K562 (cell line): ENCODE measurements around the gene CIAPIN1. TPM values are rescaled to one million over a fixed set of nuclear protein-coding genes. Genes with fewer than 3 reads are reported as not detected.

Source experiments
- ATF4 ChIP-seq: fragments of 450-650 bp; formaldehyde crosslinking; IDR thresholded peaks from 2 replicates; pipeline ENCODE4 v1.4.0; 2022; ENCODE audit warnings: mild to moderate bottlenecking, moderate library complexity
- CBX3 ChIP-seq, 2 experiments: IDR thresholded peaks; 1 replicate in 1 of 2; 2 replicates in 1 of 2; pipeline ENCODE4 v1.6.1; 2012; ENCODE audit warnings: inconsistent platforms in 2 of 2, low read length in 2 of 2, borderline replicate concordance in 1 of 2, control low read depth in 1 of 2
- CHD4 ChIP-seq: fragments of 200-600 bp; sonication (generic); IDR thresholded peaks from 3 replicates; pipeline ENCODE4 v1.6.1; 2012; ENCODE audit warnings: low read depth, mild to moderate bottlenecking, mixed read lengths, low read length, inconsistent platforms; ENCODE audit not compliant: insufficient read depth, insufficient replicate concordance, poor library complexity, severe bottlenecking
- CREB1 ChIP-seq, 2 experiments: sonication (generic) in 1 of 2; formaldehyde crosslinking in 1 of 2; IDR thresholded peaks; 2 replicates each; pipeline versions ENCODE4 v1.6.1 to v1.8.0; 2012 to 2022; ENCODE audit warnings: inconsistent platforms in 1 of 2, mild to moderate bottlenecking in 1 of 2, missing genetic modification reagents in 1 of 2, moderate library complexity in 1 of 2
- CSDE1 ChIP-seq, 2 experiments: fragments of 450-650 bp; IDR thresholded peaks; 2 replicates each; pipeline ENCODE4 v1.6.1; 2016; ENCODE audit warnings: mild to moderate bottlenecking in 1 of 2
- FOXA1 ChIP-seq: fragments of 450-650 bp; IDR thresholded peaks from 2 replicates; pipeline ENCODE4 v1.6.1; 2016; ENCODE audit warnings: mild to moderate bottlenecking, borderline replicate concordance
- JUND ChIP-seq, 2 experiments: IDR thresholded peaks; 2 replicates in 1 of 2; 3 replicates in 1 of 2; pipeline ENCODE4 v1.6.1; 2011; ENCODE audit warnings: borderline replicate concordance in 2 of 2, low read depth in 2 of 2, low read length in 2 of 2, improper control_type of control experiment in 1 of 2, missing biosample characterization in 1 of 2, missing genetic modification characterization in 1 of 2, missing genetic modification reagents in 1 of 2
- MAFF ChIP-seq: IDR thresholded peaks from 2 replicates; pipeline ENCODE4 v1.6.1; 2012; ENCODE audit warnings: low read length, improper control_type of control experiment
- MYC ChIP-seq, 2 experiments: fragments of 250-450 bp in 1 of 2; sonication (Bioruptor Pico) in 1 of 2; IDR thresholded peaks; 2 replicates each; pipeline versions ENCODE4 v1.5.1 to v1.6.1; 2012 to 2021; ENCODE audit warnings: low read depth in 2 of 2, borderline replicate concordance in 1 of 2, improper control_type of control experiment in 1 of 2, low read length in 1 of 2, mild to moderate bottlenecking in 1 of 2, moderate library complexity in 1 of 2
- SIN3A ChIP-seq, 2 experiments: fragments of 150-350 bp in 1 of 2; IDR thresholded peaks; 2 replicates each; pipeline ENCODE4 v1.6.1; 2011 to 2016; ENCODE audit warnings: borderline replicate concordance in 2 of 2, low read depth in 2 of 2, low read length in 2 of 2, mild to moderate bottlenecking in 2 of 2, moderate library complexity in 2 of 2; ENCODE audit not compliant: control insufficient read depth in 1 of 2
- SP2 ChIP-seq: IDR thresholded peaks from 2 replicates; pipeline ENCODE4 v1.6.1; 2011; ENCODE audit warnings: mild to moderate bottlenecking, low read depth, low read length, moderate library complexity; ENCODE audit not compliant: poor library complexity, severe bottlenecking; ENCODE audit errors: extremely low read depth
- SRF ChIP-seq, 2 experiments: fragments of 250-450, 450-650 bp in 1 of 2; sonication (Bioruptor Pico) in 1 of 2; sonication (generic) in 1 of 2; formaldehyde crosslinking; IDR thresholded peaks; 2 replicates each; pipeline versions ENCODE4 v1.5.0 to v1.5.1; 2020 to 2022; ENCODE audit warnings: mild to moderate bottlenecking in 1 of 2, missing genetic modification reagents in 1 of 2
- polyA plus RNA-seq, 8 experiments: library from polyadenylated mRNA; depleted of rRNA in 4 of 8; stranded (reverse) in 5 of 8; unstranded in 3 of 8; fragments of >200 nt; fragmentation: Nextera tagmentation in 2 of 8; fragmentation: Illumina TruSeq in 1 of 8; extraction: Ambion mirVana in 2 of 8; extraction: Trizol in 1 of 8; gene quantifications; 2 replicates each; pipeline versions ENCODE4 v1.2.1 to v1.2.3, GENCODE V29; 2011 to 2014; ENCODE audit warnings: inconsistent platforms in 1 of 8, missing spikeins in 1 of 8
- total RNA-seq, 7 experiments: library from RNA; depleted of rRNA in 6 of 7; stranded (reverse); fragments of >200 nt in 6 of 7; fragmentation: Illumina TruSeq in 2 of 7; extraction: Trizol in 2 of 7; gene quantifications; 2 replicates each; pipeline versions ENCODE4 v1.2.1 to v1.2.3, GENCODE V29; 2011 to 2021; ENCODE audit warnings: low replicate concordance in 1 of 7
- TF ChIP-seq, protein P1 (sequence below): fragments of 450-650 bp; IDR thresholded peaks from 2 replicates; pipeline ENCODE4 v1.6.1; 2016; ENCODE audit warnings: antibody characterized with exemption
- TF ChIP-seq, protein P2 (sequence below): fragments of 450-650 bp; IDR thresholded peaks from 2 replicates; pipeline ENCODE4 v1.6.1; 2018; ENCODE audit not compliant: partially characterized antibody
- TF ChIP-seq, protein P3 (sequence below): fragments of 250-450 bp; sonication (Bioruptor Pico); IDR thresholded peaks from 2 replicates; pipeline ENCODE4 v1.8.0; 2022; ENCODE audit warnings: moderate library complexity, mild to moderate bottlenecking, inconsistent platforms

Gene CIAPIN1
- total and polyA plus RNA-seq, 9 of the 15 experiments (the other 6 are each of a cell fraction or from before 2014, with no cell fraction given) = 71.8 to 263 (median 95.7) TPM

DNA sequence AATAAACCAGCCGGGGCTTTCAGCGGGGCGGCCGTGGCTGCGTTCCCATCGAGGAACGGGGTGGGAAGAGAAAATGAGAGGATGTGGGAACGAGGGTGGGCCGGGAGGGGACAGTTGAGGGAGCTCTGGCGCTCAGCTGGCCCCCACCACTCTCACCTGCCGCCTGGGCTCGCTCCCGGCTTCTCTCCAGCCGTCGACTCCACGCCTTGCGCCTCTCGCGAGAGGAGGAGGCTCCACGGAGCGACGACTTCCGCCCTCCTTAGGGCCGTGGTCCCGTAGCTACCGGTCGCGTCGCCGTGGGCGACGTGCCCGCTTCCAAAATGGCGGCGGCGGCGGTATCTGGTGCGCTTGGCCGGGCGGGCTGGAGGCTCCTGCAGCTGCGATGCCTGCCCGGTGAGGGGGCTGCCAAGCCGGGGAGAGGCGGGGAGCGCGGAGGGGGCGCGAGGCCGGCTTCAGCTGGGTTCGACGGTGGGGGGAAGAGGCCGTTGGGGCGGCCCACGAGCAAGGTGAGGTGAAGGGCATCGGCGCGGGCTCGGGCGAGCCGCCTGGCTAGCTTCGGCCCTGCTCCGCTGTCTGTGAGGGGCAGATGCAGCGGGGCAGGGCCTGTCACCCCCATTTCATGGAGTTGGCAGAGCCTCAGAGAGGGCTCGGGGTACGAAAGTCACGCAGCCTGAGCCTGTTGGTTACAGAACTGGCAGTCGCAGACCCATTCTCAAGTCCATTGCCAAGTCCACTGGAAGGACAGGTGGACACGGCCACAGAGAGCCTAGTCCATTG lies at the start of gene CIAPIN1, which contains the start of gene COQ9 (continued):
- TF ChIP-seq, protein P1, sequence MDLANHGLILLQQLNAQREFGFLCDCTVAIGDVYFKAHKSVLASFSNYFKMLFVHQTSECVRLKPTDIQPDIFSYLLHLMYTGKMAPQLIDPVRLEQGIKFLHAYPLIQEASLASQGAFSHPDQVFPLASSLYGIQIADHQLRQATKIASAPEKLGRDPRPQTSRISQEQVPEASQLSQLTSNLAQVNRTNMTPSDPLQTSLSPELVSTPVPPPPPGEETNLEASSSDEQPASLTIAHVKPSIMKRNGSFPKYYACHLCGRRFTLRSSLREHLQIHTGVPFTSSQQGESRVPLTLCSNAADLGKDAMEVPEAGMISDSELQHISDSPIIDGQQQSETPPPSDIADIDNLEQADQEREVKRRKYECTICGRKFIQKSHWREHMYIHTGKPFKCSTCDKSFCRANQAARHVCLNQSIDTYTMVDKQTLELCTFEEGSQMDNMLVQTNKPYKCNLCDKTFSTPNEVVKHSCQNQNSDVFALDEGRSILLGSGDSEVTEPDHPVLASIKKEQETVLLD = peak; percentile 91
- TF ChIP-seq CREB1 (IDR thresholded peaks at IDR 0.05) = peak; percentile 93
- TF ChIP-seq CREB1 (CRISPR knock-in tag; IDR thresholded peaks at IDR 0.05) = peak; percentile 96
- TF ChIP-seq MYC (IDR thresholded peaks at IDR 0.05; ENCODE audit: low read depth, low read length) = peak; percentile 77
- TF ChIP-seq MYC (CRISPR knock-in tag; IDR thresholded peaks at IDR 0.05; ENCODE audit: borderline replicate concordance, low read depth) = no peak
- TF ChIP-seq ATF4 (CRISPR knock-in tag) = no peak
- TF ChIP-seq, protein P2, sequence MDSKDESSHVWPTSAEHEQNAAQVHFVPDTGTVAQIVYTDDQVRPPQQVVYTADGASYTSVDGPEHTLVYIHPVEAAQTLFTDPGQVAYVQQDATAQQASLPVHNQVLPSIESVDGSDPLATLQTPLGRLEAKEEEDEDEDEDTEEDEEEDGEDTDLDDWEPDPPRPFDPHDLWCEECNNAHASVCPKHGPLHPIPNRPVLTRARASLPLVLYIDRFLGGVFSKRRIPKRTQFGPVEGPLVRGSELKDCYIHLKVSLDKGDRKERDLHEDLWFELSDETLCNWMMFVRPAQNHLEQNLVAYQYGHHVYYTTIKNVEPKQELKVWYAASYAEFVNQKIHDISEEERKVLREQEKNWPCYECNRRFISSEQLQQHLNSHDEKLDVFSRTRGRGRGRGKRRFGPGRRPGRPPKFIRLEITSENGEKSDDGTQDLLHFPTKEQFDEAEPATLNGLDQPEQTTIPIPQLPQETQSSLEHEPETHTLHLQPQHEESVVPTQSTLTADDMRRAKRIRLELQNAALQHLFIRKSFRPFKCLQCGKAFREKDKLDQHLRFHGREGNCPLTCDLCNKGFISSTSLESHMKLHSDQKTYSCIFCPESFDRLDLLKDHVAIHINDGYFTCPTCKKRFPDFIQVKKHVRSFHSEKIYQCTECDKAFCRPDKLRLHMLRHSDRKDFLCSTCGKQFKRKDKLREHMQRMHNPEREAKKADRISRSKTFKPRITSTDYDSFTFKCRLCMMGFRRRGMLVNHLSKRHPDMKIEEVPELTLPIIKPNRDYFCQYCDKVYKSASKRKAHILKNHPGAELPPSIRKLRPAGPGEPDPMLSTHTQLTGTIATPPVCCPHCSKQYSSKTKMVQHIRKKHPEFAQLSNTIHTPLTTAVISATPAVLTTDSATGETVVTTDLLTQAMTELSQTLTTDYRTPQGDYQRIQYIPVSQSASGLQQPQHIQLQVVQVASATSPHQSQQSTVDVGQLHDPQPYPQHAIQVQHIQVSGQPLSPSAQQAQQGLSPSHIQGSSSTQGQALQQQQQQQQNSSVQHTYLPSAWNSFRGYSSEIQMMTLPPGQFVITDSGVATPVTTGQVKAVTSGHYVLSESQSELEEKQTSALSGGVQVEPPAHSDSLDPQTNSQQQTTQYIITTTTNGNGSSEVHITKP = peak; percentile 30
- no peak for TF ChIP-seq CHD4
- peak; percentile 82 to 87 for TF ChIP-seq SIN3A (IDR thresholded peaks at IDR 0.05; ENCODE audit: borderline replicate concordance in 2 of 2, control insufficient read depth in 1 of 2, low read depth in 2 of 2, low read length in 2 of 2)
- TF ChIP-seq CSDE1 (IDR thresholded peaks at IDR 0.05) = peak in 1 of 2 experiments; percentile 62; a peak in 1 of 4 replicates
- peak in 1 of 2 experiments; percentile 62; a peak in 1 of 4 replicates for TF ChIP-seq SRF (CRISPR knock-in tag; IDR thresholded peaks at IDR 0.05)
- TF ChIP-seq, protein P3, sequence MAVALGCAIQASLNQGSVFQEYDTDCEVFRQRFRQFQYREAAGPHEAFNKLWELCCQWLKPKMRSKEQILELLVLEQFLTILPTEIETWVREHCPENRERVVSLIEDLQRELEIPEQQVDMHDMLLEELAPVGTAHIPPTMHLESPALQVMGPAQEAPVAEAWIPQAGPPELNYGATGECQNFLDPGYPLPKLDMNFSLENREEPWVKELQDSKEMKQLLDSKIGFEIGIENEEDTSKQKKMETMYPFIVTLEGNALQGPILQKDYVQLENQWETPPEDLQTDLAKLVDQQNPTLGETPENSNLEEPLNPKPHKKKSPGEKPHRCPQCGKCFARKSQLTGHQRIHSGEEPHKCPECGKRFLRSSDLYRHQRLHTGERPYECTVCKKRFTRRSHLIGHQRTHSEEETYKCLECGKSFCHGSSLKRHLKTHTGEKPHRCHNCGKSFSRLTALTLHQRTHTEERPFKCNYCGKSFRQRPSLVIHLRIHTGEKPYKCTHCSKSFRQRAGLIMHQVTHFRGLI (CRISPR knock-in tag) = no peak
- TF ChIP-seq JUND (IDR thresholded peaks at IDR 0.05; ENCODE audit: borderline replicate concordance, low read depth, low read length) = 0 out of 2 replicates have a peak, but pooled peaks have one; percentile 54
- TF ChIP-seq JUND (tag; IDR thresholded peaks at IDR 0.05; ENCODE audit: borderline replicate concordance, low read depth, low read length) = no peak; the same call in 2 of the 3 replicates
- TF ChIP-seq FOXA1 = no peak
- TF ChIP-seq SP2 = no peak
- TF ChIP-seq MAFF = peak; percentile 79; the same call in 1 of the 2 replicates
- TF ChIP-seq CBX3 (IDR thresholded peaks at IDR 0.05; ENCODE audit: borderline replicate concordance in 1 of 2, low read length in 2 of 2) = no peak
